NCI-H2029 treated with DMSO at 0.1 percent for 48 hours (cell line): ENCODE data around the gene EFCAB11.

ENCODE experiments used
- DNase-seq: peaks from one replicate; lab custom pipeline; 2025; lab: John Stamatoyannopoulos, UW

The EFCAB11 gene

GRCh38 chr14:89814126-89814525, 140.4 kb downstream of the EFCAB11 start:
- no peak for DNase-seq

DNA sequence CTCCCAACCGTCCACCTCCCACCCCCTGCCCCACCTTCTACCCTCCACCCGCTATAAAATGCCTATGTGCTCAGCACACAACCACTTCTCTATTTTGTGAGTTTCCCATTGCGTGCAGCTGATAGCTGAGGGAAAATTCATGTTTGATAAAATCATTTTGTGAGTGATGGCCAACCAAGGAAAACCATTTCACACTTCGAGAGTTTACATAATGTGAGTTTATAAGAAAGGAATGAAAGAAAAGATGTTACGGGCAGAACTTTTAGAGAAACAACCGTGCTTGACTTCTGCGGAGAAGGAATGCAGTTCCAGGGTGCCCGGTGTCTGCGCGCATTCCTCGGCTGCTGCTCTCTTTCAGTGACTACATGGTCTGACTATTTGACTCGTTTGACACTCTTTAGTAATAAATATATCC, 140.9 kb downstream of the EFCAB11 start:
- no peak for DNase-seq

DNA sequence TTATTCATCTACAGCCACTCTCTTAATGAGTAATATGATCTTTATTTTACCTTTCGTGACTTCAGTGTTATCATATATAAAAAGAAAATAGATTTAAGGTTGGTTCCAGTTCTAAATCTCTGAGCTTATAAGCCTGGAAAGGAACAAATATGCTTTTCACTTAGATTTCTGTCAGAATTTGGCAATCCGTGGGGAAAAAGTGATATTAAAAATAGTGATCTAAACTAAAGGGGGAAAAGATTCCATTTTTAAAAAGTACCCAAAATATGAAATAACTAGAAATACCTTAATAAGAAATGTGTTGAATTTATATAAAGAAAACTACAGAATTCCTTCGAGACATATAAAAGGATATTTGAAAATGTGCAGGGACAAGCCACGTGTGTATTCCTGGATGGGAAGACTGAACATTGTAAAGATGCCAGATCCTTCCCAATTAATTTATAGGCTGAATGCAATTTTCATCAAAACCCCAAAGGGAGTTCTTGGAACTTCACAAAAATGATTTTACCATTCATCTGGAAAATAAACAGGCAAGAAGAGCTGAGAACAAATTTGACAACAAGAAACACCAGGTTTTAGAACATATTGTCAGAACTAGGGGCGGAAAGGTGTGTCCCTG, 142.5 kb downstream of the EFCAB11 start:
- DNase-seq, result no peak

- no peak for DNase-seq
Observed at GRCh38 chr14:89810101-89810500, 144.4 kb downstream of the EFCAB11 start.

DNA sequence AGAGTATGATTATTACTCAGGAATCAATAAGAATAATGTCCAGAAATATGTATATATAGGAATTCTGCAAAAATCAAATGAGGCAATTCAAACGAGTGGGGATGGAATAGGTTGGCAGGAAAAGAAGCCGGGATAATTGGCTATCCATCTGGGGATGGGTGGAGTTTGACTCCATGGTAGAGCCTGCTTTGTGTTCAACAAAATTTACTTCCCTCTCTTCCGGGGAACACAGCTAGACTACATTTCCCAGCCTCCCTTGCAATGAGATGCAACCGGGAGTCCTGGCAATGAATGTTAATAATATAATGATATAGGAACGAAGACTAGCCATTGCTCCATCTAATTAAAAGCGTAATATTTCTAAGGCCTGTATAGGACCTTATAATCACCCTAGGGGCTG, 146.6 kb downstream of the EFCAB11 start:
- no peak for DNase-seq

DNA sequence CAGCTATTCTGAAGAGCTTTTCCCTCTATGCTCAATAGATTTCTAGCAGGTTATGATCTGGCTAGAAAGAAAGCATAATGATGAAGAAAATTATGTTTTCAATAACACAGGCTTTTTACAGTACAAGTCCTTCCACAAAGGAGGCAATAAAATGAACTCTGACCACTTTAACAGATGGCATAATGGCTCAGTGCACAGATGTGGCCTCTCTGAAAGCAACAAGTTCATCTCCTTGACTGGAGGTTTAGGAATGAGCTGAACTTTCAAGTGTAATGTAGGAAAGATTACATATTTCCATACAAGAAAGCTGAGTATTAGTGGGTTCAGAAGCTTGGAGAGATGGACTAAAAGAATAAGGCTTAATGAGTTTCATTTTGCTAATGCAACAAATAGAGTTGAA, 147.4 kb downstream of the EFCAB11 start:
- DNase-seq, result no peak

DNA sequence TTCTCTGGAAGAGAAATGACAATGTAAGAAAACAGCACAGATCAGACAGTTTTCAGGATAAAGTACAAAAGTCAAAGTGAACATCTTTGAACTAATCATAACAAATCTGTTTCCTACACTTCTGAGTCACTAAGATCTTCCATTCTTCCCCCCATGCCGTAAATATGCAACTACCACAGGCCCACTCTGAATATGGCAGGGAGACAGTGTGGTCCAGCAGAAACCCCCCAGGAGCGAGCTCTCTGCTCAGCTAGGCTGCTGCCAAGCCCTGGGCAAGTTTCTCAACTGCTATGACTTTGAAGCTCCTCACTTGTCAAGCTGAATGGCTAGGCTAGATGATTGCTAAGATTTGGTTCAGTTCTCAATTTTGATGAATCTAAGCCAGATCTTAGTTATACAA, 148.1 kb downstream of the EFCAB11 start:
- no peak for DNase-seq

DNA sequence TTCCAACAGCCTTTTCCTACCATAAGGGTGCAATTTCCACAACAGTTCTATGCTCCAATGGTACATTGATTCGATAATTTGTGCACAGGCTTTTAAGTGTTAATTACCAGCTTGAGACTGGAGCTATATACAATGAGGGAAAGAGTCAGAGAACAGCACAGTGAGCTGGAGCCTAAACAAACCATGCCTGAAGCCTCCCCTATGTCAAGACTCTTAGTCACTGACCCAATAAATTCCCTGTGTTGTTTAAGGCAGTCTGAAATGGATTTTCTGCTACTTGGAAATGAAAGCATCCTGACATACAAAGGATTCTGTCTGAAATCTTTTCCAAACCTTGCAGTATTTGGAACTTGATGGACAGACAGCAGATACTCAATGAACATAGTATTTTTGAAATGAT, 149.0 kb downstream of the EFCAB11 start:
- no peak for DNase-seq

- DNase-seq, result no peak
Observed at GRCh38 chr14:89803542-89803941, 151.0 kb downstream of the EFCAB11 start.

- no peak for DNase-seq
Observed at GRCh38 chr14:89801136-89801535, 153.4 kb downstream of the EFCAB11 start.

- no peak for DNase-seq
Observed at GRCh38 chr14:89798212-89798773, 156.2 kb downstream of the EFCAB11 start.

DNA sequence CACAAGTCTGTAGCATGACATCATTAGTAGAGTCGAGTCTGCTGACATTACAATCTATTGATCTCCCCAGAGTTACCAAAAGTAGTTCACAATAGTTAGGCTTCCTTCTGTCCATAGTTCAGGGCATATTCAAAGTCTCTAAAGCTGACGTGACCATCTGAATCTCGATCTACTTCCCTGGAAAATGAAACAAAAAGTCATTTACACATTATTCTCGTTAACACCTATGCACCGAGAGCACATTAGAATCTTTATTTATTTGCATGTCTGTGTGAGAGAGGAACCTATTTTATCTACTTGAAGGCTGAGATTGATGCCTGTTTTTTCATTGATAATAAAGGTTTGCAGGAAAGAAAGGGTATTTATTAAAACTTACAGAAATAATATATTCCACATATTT, 157.4 kb downstream of the EFCAB11 start:
- DNase-seq, result no peak

- no peak for DNase-seq
Observed at GRCh38 chr14:89794096-89794495, 160.4 kb downstream of the EFCAB11 start.

DNA sequence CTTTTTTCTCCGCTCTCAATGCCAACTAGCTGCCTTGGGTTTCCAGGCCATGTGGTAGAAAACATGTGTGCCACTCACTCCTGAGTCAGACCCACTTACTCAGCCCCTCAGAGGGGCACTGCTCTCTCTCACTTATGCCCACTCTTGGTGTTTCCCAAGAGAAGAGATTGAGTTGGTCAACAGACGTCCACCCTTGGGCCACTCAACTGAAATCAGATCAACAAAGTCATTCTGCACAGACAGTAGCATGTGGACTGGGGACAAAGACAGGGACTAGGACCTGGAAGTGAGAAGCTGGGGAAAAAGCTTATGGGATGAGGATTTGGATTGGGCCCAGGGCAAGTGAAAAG, 161.2 kb downstream of the EFCAB11 start:
- DNase-seq, result no peak

- DNase-seq, result no peak
Observed at GRCh38 chr14:89792489-89793366, 161.8 kb downstream of the EFCAB11 start.

GRCh38 chr14:89787525-89787924, 167.0 kb downstream of the EFCAB11 start:
- no peak for DNase-seq

DNA sequence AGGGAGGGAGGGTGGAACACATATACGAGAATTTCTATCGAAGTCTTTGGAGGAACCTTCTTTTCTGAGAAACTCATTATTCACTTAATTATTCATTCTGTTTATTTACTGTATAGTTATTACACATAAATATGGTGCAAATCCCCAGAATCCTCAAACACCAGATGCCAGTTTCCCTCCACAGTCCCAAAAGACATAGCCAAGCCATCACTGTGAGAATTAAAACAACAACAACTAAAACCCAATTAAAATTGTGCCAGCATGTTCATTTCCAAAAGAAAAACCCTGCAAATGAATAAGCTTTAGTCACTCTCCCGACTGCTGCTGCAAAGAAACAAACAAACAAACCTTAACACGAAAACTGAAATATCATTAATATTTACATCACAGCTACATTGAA, 173.5 kb downstream of the EFCAB11 start:
- DNase-seq, result no peak

DNA sequence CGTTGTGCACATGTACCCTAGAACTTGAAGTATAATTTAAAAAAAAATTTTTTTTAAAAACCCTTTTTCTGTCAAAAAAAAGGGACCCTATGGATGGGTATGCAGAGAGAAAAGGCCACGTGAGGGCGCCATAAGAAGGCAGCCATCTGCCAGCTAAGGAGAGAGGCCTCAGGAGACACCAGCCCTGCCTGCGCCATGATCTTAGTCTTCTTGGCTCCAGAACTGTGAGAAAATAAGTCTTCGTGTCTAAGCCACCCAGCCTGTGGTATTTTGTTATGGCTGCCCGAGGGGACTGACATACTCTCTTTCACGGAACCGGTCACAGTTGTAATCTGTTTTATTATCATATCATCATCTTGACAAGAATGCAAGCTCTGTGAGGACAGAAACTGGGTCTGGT, 174.8 kb downstream of the EFCAB11 start:
- DNase-seq, result no peak

DNA sequence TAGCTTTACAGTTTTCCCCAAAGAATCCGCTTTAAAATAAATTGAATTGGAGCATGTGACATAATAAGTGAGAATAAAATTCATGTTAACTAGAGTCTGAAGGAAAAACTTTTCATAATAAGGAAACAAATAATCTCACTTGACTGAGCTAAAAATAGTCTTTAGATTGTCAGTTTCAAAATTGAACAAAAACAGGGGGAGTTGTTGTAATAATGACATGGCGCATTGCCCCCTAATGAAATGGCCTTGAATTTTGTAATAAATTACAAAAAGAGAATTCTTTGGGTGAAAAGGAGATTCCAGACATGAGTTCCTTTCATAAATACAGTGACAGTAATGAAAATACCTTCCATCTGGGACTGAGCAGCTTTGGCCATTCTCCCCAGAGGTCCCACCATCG, 178.6 kb downstream of the EFCAB11 start:
- no peak for DNase-seq

GRCh38 chr14:89775151-89775550, 179.4 kb downstream of the EFCAB11 start:
- no peak for DNase-seq

DNA sequence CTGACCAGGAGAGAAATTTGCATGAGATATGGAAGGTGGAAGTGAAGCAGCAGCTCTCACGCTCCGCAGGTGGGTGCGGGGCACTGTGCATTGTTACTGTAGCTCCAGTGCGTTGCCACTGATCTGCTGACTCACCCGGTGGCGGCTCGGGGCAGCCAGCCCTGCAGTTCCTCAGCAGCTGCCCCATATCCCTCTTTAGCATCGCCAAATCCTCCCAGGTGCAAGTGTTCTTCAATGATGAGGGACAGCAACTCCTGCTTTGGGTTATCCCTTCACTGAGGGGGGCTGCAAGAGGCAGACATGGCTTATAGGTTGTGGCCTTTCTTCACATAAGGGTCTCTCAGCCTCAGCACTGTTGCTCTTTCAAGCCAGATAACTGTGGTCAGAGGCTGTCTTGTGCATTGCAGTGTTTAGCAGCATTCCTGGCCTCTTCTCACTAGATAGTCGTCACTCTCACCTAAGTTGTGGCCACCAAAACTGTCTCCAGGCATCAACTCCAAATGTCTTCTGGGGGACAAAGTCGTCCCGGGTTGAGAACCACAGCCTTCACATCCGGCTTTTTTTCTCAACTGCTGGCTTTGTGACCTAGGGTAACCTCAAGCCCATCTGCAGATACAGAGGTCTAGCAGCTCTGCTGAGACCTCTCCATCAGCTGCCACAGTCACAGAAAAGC, 180.8 kb downstream of the EFCAB11 start:
- DNase-seq, result no peak

DNA sequence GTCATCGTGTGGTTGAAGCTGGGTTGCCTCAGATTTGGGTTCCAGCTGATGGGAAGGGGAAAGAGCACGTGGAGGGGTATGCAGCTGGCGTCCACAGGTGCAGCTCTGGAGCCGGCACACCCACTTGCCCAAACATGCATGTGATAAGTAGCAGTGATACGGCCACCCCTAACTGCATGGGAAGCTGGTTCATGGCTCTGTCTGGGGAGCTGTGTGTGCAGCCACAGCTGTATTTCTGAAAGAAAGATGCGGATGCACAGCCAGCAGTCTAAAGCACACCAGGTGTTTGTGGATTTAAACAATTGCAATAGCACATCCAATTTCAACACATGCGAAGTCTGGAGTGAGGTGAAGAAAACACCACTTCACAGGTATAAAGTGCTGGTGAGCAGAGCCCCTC, 181.4 kb downstream of the EFCAB11 start:
- no peak for DNase-seq

GRCh38 chr14:89771251-89771650, 183.3 kb downstream of the EFCAB11 start:
- DNase-seq, result no peak
